NCI-H1417 (cell line): ENCODE measurements around the gene MYADML2.

ENCODE experiments used
- DNase-seq, 3 experiments: peaks; one replicate each; lab custom pipeline; 2025; lab: John Stamatoyannopoulos, UW

The MYADML2 gene

DNA sequence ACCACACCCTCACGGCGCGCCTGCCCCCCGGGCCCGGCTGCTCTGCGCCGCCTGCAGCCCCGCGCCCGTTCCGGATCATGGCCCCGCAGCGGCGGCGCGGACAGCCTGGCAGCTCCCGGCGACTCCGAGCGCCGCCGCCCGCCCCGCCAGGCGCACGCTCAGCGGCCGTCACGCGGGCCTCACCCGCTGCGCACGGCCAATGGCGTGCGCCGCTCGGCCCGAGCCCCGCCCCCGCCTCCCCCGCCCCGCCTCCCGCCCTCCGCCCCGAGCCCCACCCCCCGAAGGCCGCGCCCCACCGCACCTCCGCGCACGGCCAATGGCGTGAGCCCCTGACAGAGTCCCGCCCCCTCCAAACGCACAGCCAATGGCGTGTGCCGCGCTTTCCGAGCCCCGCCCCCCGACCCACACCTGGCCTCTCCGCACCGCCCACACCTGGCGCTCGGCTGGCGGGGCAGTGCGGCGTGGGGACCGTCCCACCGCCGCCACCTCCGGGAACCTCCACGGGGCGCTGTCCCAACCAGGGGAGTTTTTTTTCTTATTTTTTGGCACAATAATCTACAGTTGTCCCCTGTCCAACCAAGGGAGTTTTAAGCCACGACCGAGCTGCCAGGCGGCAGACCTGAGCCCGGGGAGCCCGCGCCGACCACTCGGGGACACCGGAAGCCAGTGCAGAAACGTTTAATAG, 35.6 kb downstream of the MYADML2 start, which contains the start of gene PCYT2:
Gene PCYT2, minus strand, starts transcription at position 123 of the 685 bp plus-strand sequence. Its CDS starts 44 bp downstream, at position 79.
- DNase-seq = peak; percentile 79 to 91 (median 91)

DNA sequence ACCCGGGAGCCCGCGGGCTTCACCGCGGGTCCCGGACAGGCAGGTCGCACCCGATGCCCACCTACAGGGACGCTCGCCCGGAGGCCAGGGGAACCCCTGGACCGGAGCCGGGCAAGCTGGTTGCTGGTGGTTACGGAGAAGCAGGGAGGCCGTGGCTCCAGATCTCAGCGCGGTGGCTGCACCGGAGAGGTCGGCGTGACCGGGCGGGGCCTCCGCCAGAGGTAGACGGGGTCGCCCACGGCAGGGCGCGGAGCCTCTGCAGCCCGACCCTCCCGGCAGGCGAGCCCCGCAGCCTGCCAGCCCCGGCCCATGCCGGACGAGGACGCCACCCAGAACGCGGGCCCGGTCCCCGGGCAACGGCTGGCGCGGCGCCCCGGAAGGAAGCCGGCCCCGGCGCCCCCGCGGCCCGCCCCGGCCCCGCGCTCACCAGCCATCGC, 36.2 kb downstream of the MYADML2 start:
- DNase-seq = peak in 2 of 3 experiments; percentile 57 to 59

DNA sequence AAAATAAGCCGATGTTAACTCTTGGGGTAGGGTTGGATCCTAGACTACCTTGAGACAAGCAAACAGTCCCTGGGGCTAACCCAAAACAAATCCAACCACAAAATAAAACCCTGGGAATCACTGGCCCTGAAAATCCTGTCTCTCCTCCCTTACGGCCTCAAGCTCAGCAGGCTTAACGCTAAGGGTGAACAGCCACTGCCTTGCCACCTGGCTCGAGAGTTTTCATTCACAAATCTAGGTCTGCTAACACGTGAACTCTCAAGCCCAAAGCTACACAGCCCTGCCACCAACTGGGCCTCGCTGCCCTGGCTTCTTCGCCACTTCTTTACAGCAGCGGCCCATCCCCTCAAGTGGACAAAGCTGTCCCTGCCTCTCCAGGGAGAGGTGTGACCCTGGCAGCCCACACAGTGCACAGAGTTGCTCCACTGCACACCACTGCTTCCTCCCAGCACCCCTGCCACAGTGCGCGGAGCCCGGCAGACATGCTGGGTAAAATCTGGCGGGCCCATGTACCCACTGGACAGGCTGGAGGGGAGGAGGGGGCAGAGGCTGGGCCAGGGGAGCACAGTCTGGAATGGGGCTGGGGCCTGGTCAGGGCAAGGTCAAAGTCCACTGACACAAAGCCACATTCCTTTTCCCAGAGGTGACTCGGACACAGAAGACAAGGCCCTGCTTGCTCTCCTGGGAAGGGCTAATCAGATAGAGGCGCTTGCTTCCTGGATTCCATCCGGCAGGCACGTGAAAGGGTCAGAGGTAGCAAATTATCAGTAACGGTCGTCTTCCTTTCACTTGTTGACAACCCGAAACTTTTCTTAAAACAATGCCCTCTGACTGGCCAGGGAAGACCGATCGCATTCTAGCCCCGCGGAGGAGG, 36.8 kb downstream of the MYADML2 start:
- DNase-seq = peak in 2 of 3 experiments; percentile 43 to 59

DNA sequence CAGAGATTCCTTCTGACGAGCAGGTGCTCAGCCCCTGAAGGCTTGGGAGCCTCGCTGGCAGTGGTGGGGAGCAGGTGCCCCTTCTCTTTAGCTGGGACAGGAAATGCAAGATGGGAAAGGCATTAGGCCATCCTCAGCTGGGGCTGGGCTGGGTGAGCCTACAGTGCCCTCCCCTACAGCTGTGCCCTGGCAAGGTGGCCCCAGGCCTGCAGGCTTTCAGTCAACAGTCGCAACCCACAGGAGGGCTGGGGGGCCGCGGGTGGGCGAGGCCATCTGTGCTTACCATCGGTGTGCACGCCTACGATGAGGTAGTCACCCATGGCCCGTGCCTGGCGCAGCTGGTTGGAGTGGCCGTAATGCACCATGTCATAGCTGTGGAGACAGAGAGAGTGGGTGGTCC, 37.8 kb downstream of the MYADML2 start:
- no peak for DNase-seq

DNA sequence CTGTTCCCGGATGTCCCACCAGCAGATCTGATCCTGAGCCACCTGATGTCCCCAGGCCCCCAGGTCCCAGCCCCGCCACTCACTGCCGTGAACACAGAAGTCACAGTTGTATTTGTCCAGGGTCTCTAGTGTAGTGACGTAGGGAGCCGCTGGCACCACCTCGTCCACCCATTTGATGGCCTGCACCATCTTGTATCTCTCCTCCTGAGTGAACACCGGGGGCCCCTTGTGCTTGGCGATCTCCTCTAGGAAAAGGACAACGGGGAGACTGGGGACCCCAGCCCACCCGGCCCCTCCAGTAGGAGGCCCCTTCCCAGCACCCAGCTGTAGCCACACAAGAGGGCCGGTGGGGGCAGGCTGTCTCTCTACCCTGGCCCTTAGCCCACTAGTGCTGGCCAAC, 38.2 kb downstream of the MYADML2 start:
- DNase-seq = no peak

DNA sequence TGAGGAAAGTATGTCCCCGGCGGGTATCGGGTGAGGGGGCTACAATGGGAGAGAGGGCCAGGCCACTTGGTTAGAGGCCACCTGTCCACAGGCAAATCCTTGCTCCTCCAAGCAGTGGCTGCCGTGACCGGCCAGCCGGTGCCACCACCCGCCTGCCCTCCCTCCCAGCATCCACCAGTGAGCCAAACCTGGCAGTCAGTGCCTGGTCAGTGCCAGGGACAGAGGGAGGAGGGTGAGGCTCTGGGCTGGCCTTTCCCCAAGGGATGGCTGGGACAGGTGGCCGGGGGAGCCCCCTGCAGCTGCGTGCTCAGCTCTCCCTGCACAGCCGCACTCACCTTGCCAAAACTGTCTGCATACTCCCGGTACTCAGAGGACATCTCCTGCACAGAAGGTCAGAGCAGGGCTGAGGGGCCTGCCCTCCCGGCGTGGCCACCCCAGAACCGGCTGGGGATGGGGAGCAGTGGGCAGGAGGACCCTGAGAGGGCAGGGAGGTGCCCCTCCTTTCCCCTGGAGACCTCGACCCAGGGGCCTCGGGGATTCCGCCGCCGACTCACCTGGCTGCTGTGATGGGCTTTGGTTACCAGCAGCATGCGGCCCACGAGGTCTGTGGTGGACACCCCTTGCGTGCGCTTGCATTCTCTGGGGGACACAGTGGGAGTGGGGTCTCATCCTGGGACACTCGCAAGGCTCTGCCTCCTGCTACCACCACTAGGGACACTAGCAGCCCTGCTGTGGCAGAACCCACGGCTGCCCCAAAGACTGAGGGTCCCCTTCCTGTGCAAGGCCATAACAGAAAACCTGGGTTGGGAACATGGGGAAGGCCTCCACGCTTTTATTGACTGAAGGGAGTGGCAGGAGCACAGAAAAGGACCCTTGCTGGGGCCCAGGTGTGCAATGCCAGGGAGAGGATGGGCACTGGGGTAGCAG, 39.6 kb downstream of the MYADML2 start:
- no peak for DNase-seq

DNA sequence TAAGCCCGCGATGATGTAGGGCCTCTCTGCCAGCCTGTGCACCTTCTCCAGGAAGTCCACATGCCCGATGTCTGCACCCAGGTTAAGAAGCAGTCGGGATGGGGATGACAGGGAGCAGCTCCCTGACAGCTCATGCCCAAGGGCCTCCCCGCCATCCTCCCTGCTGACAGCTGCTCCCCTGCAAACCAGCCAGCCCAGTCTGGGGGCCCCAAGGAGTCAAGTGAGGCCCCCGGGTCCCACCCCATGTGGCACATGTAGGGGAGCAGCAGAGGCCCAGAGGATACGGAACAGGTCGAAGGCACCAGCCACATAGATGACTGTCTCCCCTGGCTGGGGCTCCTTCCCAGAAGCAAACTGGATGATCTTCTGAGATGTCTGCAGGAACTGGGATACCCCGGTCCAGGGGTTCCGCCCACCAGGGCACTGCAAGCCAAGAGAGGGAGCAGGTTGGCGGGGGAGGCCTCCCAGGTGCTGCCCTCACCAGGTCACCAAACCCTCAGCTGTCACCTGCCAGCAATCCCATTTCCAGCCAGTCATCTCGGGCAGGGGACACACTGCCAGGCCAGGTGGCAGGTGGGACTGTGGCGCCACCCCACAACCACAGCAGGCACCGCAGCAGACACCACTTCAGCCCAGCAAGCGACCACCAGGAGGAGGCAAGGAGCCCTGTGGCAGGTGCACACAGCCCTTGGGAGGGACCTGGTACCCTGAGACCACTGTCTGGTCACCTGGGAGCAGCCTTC, 40.4 kb downstream of the MYADML2 start:
- DNase-seq = no peak

DNA sequence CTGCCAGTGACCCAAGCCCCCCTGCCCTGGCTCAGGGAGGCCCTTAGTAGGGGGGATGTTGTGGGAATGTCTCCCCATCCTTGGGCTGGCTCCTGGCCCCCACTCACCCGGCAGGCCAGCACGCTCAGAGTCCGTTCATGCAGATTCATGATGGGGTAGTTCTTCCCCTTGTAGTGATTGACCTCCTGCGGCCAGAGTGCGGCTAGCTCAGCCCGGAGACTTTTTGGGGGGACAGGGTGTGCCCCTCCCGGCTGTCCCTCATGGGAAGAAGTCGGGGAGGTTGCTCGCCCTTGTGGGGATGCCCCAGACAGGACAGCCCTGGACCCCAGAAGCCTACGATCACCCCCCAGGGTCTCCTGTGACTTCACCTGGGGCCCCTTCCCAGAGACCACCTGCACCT, 41.0 kb downstream of the MYADML2 start:
- no peak for DNase-seq

DNA sequence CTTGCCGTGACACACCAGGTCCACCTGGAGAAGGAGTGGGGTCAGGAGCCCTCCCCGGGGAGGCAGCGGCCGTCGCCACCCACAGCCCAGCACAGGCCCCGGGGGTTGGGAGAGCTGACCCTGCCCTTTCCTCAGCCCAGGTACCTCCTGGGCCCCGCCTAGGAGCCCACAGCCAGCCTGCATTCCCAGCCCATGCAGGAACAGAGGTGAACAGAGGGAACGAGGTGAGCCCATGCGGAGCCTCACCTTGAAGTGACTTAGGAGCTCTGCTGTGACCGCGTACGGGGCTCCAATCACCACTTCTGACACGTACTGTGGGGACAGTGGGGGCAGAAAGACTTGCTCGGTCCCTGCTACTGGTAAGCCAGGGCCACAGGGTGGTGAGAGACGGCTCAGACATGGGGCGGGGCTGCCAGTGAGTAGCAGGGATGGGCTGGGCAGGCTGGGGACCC, 41.6 kb downstream of the MYADML2 start:
- DNase-seq = no peak

DNA sequence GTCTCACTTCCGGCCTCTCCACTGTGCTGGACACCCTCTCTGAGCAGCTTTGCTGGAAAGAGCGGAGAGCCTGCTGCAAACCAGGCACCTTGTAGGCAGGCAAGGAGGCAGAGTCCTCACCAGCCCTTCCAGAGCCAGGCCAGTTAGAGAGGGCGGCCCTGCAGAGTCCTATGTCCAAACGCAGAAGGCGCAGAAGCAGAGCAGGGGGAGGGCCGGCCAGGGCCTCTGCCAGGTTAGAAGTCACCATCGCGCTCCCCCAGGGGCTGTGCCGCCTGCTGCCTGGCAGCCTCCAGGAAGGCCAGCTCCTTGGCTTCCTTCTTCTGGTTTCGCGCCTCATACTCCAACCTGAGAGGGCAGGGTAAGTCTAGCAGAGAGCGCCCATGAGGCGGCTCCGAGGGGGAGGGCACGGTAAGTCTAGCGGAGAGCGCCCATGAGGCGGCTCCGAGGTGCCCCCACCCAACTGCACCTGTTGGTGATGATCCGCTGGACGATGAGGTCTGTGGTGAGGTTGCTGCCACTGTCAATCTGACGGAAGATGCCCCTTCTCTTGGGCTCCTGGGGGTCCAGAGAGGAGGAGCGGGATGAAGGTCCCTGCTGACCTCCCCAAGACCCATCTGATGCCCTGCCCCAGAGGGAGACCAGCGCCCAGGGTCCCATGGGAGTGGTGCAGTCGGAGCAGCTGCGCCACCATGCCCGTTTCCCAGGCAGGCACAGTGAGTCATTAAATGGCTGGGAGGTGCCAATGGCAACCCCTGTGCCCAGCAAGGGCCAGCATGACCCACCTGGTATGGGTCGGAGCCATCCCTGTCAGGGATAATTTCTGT, 42.2 kb downstream of the MYADML2 start:
- DNase-seq = no peak

DNA sequence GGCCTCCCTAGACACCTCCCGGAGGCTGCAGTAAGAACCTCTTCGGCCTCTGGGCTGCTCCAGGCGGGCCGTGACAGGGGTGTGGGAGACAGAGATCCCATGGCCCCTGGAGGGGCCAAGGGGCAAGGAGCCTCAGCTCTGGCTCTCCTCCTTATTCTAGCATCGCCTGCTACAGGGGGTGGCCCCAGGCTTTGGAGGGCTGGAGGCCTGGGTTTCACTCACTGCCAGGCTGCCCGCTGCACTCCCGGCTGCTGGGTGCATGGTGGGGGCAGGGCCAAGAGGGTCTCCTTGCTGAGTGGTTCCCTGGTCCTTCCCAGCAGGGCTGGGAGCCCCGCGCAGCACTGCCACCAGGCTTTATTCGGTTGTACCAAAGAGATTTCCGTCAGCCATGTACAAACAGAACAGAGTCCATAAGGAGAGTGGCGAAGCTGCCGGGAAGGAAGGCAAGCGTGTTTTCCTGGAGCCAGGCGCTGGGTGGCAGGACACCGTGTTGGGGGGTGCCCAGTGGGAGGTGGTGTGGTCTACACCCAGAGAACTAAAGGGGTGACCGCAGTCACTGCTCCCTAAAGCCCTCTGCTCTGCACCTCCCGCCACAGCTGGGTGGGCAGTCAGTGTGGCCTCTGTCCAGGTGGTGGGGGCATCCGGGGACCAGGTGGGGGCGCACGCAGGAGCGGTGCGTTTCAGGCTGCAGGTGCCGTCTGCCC, 43.0 kb downstream of the MYADML2 start:
- DNase-seq = no peak

DNA sequence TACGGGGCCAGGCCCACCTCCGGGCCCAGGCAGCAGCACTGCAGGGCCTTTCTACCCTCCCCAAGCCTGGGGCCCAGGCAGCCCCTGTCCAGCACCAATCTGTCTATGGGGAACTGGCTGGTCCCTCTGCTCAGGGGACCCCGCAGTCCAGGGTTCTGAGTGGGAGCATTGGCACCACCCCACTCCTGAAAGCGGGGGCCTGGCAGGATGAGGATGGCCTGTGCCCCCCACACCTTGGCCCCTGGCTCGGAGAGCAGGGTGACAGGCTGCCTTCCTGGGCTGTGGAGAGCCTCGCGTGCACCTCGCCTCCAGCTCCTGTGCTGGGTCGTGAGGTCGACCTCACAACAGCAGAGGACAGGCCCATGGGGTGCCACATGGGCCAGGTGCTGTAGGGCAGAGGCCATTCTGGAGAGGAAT, 43.6 kb downstream of the MYADML2 start:
- no peak for DNase-seq

DNA sequence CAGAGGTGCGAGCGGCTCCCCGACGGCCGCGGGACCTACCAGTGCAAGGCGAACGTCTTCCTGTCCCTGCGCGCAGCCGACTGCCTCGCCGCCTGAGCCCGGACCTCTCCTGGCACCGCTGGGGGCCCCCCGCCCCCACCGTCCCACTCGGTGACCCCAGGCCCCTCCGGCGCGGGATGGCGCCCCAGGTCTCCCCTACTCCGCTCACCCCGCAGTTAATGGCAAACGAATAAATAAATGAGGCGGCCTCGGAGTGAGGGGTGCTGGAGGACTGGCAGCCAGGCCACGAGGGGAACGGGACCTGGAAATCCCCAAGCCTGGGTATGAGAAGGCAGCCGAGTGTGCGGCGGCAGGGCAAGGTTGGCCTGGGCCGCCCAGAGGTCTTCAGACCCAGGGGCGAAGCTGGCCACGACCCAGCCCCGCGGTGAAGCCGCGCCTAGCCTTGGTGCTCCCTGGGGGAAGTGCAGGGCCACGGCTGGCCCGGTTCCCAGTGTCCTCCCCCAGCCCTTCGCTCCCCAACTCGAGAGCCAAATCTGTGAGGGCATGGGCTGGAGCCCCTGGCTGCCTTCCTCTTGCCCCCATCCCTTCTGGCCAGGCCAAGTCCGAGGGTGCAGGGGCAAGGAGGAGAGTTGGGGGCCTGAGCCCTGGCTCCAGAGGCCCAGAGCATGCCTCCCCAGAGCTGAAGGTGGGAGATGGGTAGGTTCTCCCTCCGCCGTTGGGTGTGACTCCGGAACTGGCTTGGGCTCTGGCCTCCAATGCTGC, 44.2 kb downstream of the MYADML2 start:
- DNase-seq = no peak

DNA sequence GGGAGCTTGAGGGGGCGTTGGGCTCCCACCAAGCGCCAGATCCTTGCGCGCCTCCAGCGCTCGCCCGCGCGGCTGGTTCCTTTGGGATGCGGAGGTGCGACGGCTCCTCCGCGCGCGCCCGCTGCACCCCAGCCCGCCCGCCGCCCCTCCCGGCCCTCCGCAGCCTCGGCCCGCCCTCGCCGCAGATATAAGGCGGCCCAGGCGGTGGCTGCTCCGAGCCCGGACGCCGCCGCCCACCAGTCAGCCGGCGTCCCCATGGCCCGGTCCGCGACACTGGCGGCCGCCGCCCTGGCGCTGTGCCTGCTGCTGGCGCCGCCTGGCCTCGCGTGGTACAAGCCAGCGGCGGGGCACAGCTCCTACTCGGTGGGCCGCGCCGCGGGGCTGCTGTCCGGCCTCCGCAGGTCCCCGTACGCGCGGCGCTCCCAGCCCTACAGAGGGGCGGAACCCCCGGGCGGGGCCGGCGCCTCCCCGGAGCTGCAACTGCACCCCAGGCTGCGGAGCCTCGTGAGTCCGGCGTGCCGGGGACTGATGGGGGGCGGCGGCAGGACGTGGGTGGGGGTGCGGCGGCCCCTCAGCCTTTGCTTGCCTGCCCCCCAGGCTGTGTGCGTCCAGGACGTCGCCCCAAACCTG, 44.9 kb downstream of the MYADML2 start, which contains the start of gene NPB:
Gene NPB, plus strand, starts transcription at position 216 of the 630 bp plus-strand sequence. Its CDS starts 40 bp downstream, at position 256.
- no peak for DNase-seq

DNA sequence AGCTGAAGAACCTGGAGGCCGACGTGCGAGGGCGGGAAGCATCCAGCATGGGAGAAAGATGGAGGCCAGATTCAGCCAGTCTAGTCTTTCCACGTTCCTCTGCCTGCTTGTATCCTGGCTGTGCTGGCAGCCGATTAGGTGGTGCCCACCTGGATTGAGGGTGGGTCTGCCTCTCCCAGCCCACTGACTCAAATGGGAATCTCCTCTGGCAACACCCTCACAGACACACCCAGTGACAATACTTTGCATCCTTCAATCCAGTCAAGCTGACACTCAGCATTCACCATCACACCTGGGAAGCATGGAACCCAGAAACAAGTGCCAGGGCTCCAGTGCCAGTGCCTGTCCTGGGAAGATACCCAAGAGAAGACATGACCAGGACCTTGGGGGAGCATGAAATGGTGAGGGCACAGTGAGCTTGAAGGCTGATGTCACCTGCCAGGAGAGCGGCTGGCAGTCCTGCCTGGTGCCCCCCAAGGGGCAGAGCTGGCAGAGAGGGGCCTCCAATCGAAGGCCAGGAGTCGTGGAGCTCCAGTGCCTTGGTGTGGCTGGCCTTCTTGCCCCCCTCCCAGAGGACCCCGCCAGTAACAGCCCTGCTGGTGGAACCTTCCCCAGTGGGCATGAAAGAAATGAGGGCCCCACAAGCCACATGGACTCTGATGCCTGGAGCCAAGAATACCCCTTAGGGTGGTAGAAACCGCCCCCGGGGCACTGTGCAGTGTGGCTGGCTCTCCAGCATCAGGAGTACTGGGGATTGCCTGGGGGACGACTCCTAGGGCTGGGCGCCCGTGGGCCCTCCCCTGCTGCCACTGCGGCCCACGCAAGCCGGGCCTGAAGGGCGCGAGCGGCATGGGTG, 45.6 kb downstream of the MYADML2 start:
- DNase-seq = no peak

DNA sequence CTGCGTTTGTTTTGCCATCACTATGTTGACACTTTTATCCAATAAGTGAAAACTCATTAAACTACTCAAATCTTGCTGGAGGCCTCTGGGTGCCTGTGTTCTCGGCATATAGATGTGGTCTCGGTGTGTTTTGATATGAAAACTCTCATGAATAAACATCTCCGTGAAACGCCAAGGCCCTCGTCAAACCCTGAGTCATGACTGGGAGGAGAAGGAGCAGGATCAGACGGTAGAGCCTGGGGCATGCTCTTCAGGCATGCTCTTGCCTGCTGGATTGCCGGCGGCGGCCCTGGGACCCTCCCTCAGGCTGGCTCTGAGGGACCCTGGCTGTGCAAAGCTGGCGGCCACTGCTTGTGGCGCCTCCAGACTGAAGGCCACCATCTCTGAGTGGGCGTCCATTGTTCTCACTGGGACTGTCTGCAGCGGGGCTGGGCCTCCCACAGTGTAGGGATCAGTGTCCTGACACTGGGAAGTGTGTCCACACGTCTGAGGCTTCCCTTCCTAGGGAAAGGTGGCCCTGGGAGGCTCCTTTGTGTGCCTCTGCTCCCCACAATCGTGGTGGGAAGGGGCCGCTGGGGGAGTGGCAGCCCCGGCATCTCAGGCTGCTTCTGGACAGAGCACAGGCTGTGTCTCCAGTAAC, 46.7 kb downstream of the MYADML2 start:
- DNase-seq = no peak
